GM12892 (cell line): ENCODE data around the gene CEP128. TPM values are rescaled to one million over a fixed set of nuclear protein-coding genes. Genes with fewer than 3 reads are reported as not detected.

Experiments used
- DNase-seq: peaks from one replicate; pipeline ENCODE4 v3.0.0; 2011; ENCODE audit not compliant: insufficient read length
- FAIRE-seq: peaks from 2 replicates; lab custom pipeline; 2011; peaks lifted over from hg19 to GRCh38; lab: Jason Lieb, UNC
- POLR2A ChIP-seq: IDR thresholded peaks from 2 replicates; pipeline ENCODE4 v1.6.1; 2011; ENCODE audit warnings: low read depth, low read length, control low read depth
- POLR2AphosphoS5 ChIP-seq: IDR thresholded peaks from 2 replicates; pipeline ENCODE4 v1.6.1; 2011; ENCODE audit warnings: low read depth, low read length, control low read depth
- TAF1 ChIP-seq: IDR thresholded peaks from 2 replicates; pipeline ENCODE4 v1.6.1; 2011; ENCODE audit warnings: low read depth, mild to moderate bottlenecking, control low read depth, low read length, borderline replicate concordance
- polyA plus RNA-seq: library from polyadenylated mRNA; unstranded; fragments of >200 nt; gene quantifications from one replicate; pipeline ENCODE4 v1.2.1, GENCODE V29; 2012; ENCODE audit warnings: missing spikeins, inconsistent platforms; ENCODE audit not compliant: missing spikeins

CEP128 gene
- polyA plus RNA-seq: 4.7 TPM

DNA sequence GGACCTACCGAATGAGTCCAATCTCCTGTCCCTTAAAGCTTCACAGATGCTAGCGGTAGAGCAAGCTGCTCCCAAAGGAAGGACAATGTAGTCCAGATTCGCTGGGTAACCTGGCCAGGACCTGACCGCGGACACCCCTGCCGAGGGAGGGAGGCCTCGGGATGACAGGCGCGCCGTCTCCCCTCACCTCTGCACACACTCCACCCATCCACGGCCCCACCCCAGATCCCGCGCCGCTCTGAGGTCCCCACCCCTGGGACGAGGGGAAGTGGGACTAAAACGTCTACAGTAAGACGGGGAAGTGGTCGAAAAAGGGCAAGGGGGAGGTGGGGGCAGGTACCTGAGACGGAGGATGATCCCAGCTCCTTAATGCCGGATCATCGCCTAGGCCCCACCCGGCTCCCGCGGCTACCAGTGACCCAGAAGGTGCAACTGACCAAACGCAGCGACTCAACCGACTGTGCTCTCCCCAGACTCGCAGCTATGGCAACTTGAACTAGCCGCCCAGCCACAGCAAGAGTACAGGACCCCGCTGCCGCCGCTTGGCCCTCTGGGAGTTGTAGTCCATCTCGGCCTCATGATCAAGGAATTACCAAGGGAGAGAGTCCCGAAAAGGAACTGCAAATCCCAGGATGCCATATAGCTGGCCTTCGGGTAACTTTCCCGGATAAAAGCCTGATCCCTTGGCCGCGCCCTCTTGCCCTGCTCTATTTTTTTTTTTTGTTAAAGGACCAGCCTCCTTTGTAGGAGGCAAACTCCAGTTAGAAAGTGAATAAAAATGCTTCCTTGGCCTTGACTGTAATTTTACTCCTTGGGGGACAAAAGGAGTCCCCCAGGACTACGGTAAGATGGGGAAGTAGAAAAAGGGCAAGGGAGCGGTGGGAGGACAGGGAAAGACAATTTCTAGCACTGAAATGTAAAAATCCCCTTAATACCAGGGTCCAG lies at the start of gene CEP128:
Gene CEP128 (minus strand): TSS at position 498 of the 945 bp plus-strand sequence.
- peak; percentile 96 for FAIRE-seq
- peak; percentile 63; the same call in 1 of the 2 replicates for TF ChIP-seq POLR2A
- TF ChIP-seq POLR2AphosphoS5: 0 out of 2 replicates have a peak, but pooled peaks have one; percentile 29
- no peak for TF ChIP-seq TAF1
- peak; percentile 57 for DNase-seq

GRCh38 chr14:80988735-80989429 lies 47.3 kb upstream of the CEP128 start:
- no peak for DNase-seq
- TF ChIP-seq TAF1 (no peak), POLR2A (no peak), POLR2AphosphoS5 (no peak)
- FAIRE-seq: no peak

- no peak for DNase-seq
- no peak for TF ChIP-seq POLR2A
- TF ChIP-seq POLR2AphosphoS5: no peak
- TF ChIP-seq TAF1: no peak
- no peak for FAIRE-seq
Measured at GRCh38 chr14:80988192-80988591, 46.7 kb upstream of the CEP128 start.

- DNase-seq (peak; percentile 23), FAIRE-seq (peak; percentile 74)
- TF ChIP-seq POLR2A: no peak
- no peak for TF ChIP-seq POLR2AphosphoS5
- no peak for TF ChIP-seq TAF1
Measured at GRCh38 chr14:80987235-80988032, 45.9 kb upstream of the CEP128 start.

GRCh38 chr14:80982711-80983110 lies 41.2 kb upstream of the CEP128 start:
- TF ChIP-seq POLR2AphosphoS5: no peak
- no peak for TF ChIP-seq TAF1
- TF ChIP-seq POLR2A: no peak
- FAIRE-seq (no peak), DNase-seq (no peak)

- DNase-seq (no peak), FAIRE-seq (no peak)
- TF ChIP-seq POLR2AphosphoS5: no peak
- TF ChIP-seq POLR2A: no peak
- no peak for TF ChIP-seq TAF1
Measured at GRCh38 chr14:80981673-80982072, 40.1 kb upstream of the CEP128 start.

- FAIRE-seq: no peak
- TF ChIP-seq POLR2AphosphoS5: no peak
- no peak for TF ChIP-seq POLR2A
- TF ChIP-seq TAF1: no peak
- no peak for DNase-seq
Measured at GRCh38 chr14:80981156-80981555, 39.6 kb upstream of the CEP128 start.

DNA sequence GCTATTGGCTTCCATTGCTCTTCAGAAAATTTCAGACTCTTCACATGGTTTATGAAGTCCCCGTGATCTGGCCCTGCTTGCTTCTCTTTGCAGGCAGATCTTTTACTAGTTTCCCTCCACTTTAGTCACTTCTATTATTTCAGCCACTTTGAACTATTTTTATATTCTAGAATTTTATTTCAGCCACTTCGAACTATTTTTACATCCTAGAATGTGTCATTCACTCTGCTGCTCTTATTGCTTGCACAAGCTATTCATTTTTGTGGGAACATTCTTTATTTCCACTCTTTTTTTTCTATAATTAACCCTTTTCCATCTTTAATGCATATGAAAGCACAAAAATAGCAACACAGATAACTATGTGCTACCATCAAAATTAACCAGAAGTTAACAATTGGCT lies 38.4 kb upstream of the CEP128 start:
- DNase-seq: no peak
- FAIRE-seq: no peak
- TF ChIP-seq TAF1 (no peak), POLR2A (no peak), POLR2AphosphoS5 (no peak)

GRCh38 chr14:80978403-80978802 lies 36.9 kb upstream of the CEP128 start:
- DNase-seq: no peak
- TF ChIP-seq POLR2AphosphoS5: no peak
- no peak for TF ChIP-seq POLR2A
- no peak for TF ChIP-seq TAF1
- FAIRE-seq: no peak

- TF ChIP-seq POLR2AphosphoS5: no peak
- no peak for TF ChIP-seq TAF1
- TF ChIP-seq POLR2A: no peak
- DNase-seq: no peak
- FAIRE-seq: no peak
Measured at GRCh38 chr14:80977221-80977620, 35.7 kb upstream of the CEP128 start.
